SK-N-SH treated with all-trans-retinoic acid at 6 μM for 48 hours (cell line): ENCODE results near the gene TTC7B.

ENCODE experiments used
- ATAC-seq: fragments of 200-7000 bp; cut with Tn5 transposase; 3 replicates; pipeline ENCODE4 v1.9.1; 2020; ENCODE audit warnings: mild to moderate bottlenecking, moderate library complexity
- ARNTL ChIP-seq: fragments of 450-650 bp; formaldehyde crosslinking; IDR thresholded peaks from 2 replicates; pipeline ENCODE4 v1.5.0; 2020; ENCODE audit warnings: low read depth, mild to moderate bottlenecking, moderate library complexity, borderline replicate concordance
- BACH2 ChIP-seq: fragments of 250-450 bp; sonication (Bioruptor Pico); IDR thresholded peaks from 2 replicates; pipeline ENCODE4 v1.9.0; 2021; ENCODE audit warnings: mild to moderate bottlenecking, borderline replicate concordance
- CREB5 ChIP-seq: fragments of 250-450 bp; sonication (Bioruptor Pico); IDR thresholded peaks from 2 replicates; pipeline ENCODE4 v1.5.1; 2020; ENCODE audit warnings: low read depth, mild to moderate bottlenecking, moderate library complexity
- CSDC2 ChIP-seq: fragments of 250-450 bp; sonication (Bioruptor Pico); IDR thresholded peaks from 2 replicates; pipeline ENCODE4 v1.5.0; 2020; ENCODE audit warnings: mild to moderate bottlenecking, moderate library complexity
- ESRRG ChIP-seq: fragments of 250-450 bp; sonication (Bioruptor Pico); IDR thresholded peaks from 2 replicates; pipeline ENCODE4 v1.6.1; 2021; ENCODE audit warnings: mild to moderate bottlenecking
- GLIS3 ChIP-seq: fragments of 250-450 bp; sonication (Bioruptor Pico); IDR thresholded peaks from 2 replicates; pipeline ENCODE4 v1.5.0; 2020; ENCODE audit warnings: mild to moderate bottlenecking, moderate library complexity
- ISL1 ChIP-seq: fragments of 250-450 bp; sonication (Bioruptor Pico); IDR thresholded peaks from 2 replicates; pipeline ENCODE4 v2.1.2; 2022; ENCODE audit warnings: mild to moderate bottlenecking, moderate library complexity
- OSR1 ChIP-seq: fragments of 250-450 bp; sonication (Bioruptor Pico); IDR thresholded peaks from 2 replicates; pipeline ENCODE4 v1.8.0; 2022; ENCODE audit warnings: moderate library complexity, mild to moderate bottlenecking, inconsistent platforms
- PATZ1 ChIP-seq: fragments of 250-450 bp; sonication (Bioruptor Pico); IDR thresholded peaks from 2 replicates; pipeline ENCODE4 v1.8.0; 2020; ENCODE audit warnings: mild to moderate bottlenecking, moderate library complexity, borderline replicate concordance
- POU6F1 ChIP-seq: fragments of 250-450 bp; sonication (Bioruptor Pico); IDR thresholded peaks from 2 replicates; pipeline ENCODE4 v1.8.0; 2021; ENCODE audit warnings: low read depth, mild to moderate bottlenecking, moderate library complexity, borderline replicate concordance
- PPARA ChIP-seq: fragments of 250-450 bp; sonication (Bioruptor Pico); IDR thresholded peaks from 2 replicates; pipeline ENCODE4 v1.5.0; 2020; ENCODE audit warnings: mild to moderate bottlenecking, borderline replicate concordance
- RARB ChIP-seq: fragments of 250-450 bp; sonication (Bioruptor Pico); IDR thresholded peaks from 2 replicates; pipeline ENCODE4 v1.8.0; 2021; ENCODE audit warnings: mild to moderate bottlenecking, moderate library complexity
- SNAI2 ChIP-seq: fragments of 250-450 bp; sonication (Bioruptor Pico); IDR thresholded peaks from 2 replicates; pipeline ENCODE4 v1.5.0; 2020; ENCODE audit warnings: mild to moderate bottlenecking, moderate library complexity
- TCF4 ChIP-seq: fragments of 250-450 bp; sonication (Bioruptor Pico); IDR thresholded peaks from 2 replicates; pipeline ENCODE4 v1.8.0; 2021; ENCODE audit warnings: mild to moderate bottlenecking, moderate library complexity, borderline replicate concordance
- TOX ChIP-seq: fragments of 250-450 bp; sonication (Bioruptor Pico); IDR thresholded peaks from 2 replicates; pipeline ENCODE4 v1.8.0; 2021; ENCODE audit warnings: mild to moderate bottlenecking, moderate library complexity, borderline replicate concordance
- ZC3H10 ChIP-seq: fragments of 250-450 bp; sonication (Bioruptor Pico); IDR thresholded peaks from 2 replicates; pipeline ENCODE4 v1.5.1; 2021; ENCODE audit warnings: mild to moderate bottlenecking, moderate library complexity
- ZNF565 ChIP-seq: fragments of 450-650 bp; formaldehyde crosslinking; conservative IDR thresholded peaks from 2 replicates; pipeline ENCODE4 v1.5.0; 2020; ENCODE audit warnings: low read depth, mild to moderate bottlenecking, moderate library complexity
- ZNF70 ChIP-seq: fragments of 450-650 bp; formaldehyde crosslinking; IDR thresholded peaks from 2 replicates; pipeline ENCODE4 v1.5.0; 2020; ENCODE audit warnings: mild to moderate bottlenecking, moderate library complexity
- ZNF8 ChIP-seq: fragments of 450-650 bp; formaldehyde crosslinking; IDR thresholded peaks from 2 replicates; pipeline ENCODE4 v1.5.0; 2020; ENCODE audit warnings: mild to moderate bottlenecking, moderate library complexity
- TF ChIP-seq, protein P1 (sequence below): fragments of 250-450 bp; sonication (Bioruptor Pico); IDR thresholded peaks from 2 replicates; pipeline ENCODE4 v1.5.1; 2021; ENCODE audit warnings: mild to moderate bottlenecking, moderate library complexity
- TF ChIP-seq, protein P2 (sequence below): fragments of 250-450 bp; sonication (Bioruptor Pico); IDR thresholded peaks from 2 replicates; pipeline ENCODE4 v1.5.0; 2020; ENCODE audit warnings: mild to moderate bottlenecking, moderate library complexity

TTC7B gene

DNA sequence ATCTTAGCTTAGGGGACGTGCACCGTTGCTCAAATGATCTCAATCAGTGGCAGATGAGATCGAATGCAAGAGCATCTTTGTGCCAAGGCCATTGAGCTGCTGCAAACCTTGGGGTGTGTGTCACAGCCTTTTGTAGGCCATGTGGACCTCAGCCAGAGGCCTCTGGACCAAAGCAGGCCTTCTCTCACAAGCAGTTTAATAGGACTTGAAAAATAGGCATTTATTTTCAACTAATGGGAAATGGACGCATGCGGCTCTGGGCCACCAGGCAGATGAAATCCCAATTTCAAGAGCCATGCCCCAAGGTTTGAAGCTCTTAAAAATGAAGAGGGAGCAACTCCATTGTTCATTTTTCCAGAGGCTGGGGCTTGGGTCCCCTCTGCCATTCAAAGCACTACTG, 87.3 kb downstream of the TTC7B start (continued):
- TF ChIP-seq POU6F1 (CRISPR knock-in tag) (no peak), ZC3H10 (CRISPR knock-in tag) (no peak), ZNF70 (CRISPR knock-in tag) (no peak), ESRRG (CRISPR knock-in tag) (no peak), RARB (CRISPR knock-in tag) (no peak), OSR1 (no peak), TCF4 (CRISPR knock-in tag) (no peak), CSDC2 (CRISPR knock-in tag) (no peak), ZNF565 (CRISPR knock-in tag) (no peak), ZNF8 (CRISPR knock-in tag) (no peak), BACH2 (CRISPR knock-in tag) (no peak), SNAI2 (CRISPR knock-in tag) (no peak)

- TF ChIP-seq, protein P1, sequence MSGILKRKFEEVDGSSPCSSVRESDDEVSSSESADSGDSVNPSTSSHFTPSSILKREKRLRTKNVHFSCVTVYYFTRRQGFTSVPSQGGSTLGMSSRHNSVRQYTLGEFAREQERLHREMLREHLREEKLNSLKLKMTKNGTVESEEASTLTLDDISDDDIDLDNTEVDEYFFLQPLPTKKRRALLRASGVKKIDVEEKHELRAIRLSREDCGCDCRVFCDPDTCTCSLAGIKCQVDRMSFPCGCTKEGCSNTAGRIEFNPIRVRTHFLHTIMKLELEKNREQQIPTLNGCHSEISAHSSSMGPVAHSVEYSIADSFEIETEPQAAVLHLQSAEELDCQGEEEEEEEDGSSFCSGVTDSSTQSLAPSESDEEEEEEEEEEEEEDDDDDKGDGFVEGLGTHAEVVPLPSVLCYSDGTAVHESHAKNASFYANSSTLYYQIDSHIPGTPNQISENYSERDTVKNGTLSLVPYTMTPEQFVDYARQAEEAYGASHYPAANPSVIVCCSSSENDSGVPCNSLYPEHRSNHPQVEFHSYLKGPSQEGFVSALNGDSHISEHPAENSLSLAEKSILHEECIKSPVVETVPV: no peak
- TF ChIP-seq BACH2 (CRISPR knock-in tag) (no peak), ZNF8 (CRISPR knock-in tag) (no peak), CSDC2 (CRISPR knock-in tag) (no peak), ZNF565 (CRISPR knock-in tag) (no peak), PATZ1 (CRISPR knock-in tag) (no peak), ARNTL (CRISPR knock-in tag) (no peak), PPARA (CRISPR knock-in tag) (no peak)
- TF ChIP-seq, protein P2, sequence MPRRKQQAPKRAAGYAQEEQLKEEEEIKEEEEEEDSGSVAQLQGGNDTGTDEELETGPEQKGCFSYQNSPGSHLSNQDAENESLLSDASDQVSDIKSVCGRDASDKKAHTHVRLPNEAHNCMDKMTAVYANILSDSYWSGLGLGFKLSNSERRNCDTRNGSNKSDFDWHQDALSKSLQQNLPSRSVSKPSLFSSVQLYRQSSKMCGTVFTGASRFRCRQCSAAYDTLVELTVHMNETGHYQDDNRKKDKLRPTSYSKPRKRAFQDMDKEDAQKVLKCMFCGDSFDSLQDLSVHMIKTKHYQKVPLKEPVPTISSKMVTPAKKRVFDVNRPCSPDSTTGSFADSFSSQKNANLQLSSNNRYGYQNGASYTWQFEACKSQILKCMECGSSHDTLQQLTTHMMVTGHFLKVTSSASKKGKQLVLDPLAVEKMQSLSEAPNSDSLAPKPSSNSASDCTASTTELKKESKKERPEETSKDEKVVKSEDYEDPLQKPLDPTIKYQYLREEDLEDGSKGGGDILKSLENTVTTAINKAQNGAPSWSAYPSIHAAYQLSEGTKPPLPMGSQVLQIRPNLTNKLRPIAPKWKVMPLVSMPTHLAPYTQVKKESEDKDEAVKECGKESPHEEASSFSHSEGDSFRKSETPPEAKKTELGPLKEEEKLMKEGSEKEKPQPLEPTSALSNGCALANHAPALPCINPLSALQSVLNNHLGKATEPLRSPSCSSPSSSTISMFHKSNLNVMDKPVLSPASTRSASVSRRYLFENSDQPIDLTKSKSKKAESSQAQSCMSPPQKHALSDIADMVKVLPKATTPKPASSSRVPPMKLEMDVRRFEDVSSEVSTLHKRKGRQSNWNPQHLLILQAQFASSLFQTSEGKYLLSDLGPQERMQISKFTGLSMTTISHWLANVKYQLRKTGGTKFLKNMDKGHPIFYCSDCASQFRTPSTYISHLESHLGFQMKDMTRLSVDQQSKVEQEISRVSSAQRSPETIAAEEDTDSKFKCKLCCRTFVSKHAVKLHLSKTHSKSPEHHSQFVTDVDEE (CRISPR knock-in tag): no peak
- ATAC-seq: no peak
Observed at GRCh38 chr14:90727082-90727481, 89.1 kb downstream of the TTC7B start.

- ATAC-seq: peak; percentile 65
- no peak for TF ChIP-seq GLIS3 (CRISPR knock-in tag)
- TF ChIP-seq CSDC2 (CRISPR knock-in tag): no peak
- no peak for TF ChIP-seq POU6F1 (CRISPR knock-in tag)
Observed at GRCh38 chr14:90726656-90727055, 89.6 kb downstream of the TTC7B start.

DNA sequence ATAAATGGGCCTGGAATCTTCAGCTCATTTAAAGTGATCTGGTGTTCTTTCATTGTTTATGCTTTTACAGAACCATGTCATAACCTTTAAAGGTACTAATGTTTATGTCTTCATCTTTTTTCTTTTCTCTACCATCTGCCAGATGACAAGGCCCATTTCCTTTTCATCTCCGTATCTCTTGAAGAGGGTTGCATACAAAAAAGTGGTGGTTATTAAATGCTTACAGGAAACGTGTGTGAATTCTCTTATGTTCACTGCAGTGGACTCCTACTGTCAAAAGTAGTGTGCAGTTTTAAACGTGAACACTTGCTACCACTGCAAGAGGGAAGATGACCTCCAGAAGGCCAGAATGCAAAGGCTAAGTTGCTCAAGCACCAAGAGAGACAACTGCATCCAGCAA, 91.4 kb downstream of the TTC7B start:
- no peak for ATAC-seq
- TF ChIP-seq, protein P1: no peak
- no peak for TF ChIP-seq ZNF565 (CRISPR knock-in tag)
- no peak for TF ChIP-seq ZNF8 (CRISPR knock-in tag)
- no peak for TF ChIP-seq CREB5 (CRISPR knock-in tag)
- TF ChIP-seq ARNTL (CRISPR knock-in tag): no peak
- no peak for TF ChIP-seq ISL1 (CRISPR knock-in tag)
- no peak for TF ChIP-seq ZNF70 (CRISPR knock-in tag)
- TF ChIP-seq TOX (CRISPR knock-in tag): no peak
- no peak for TF ChIP-seq SNAI2 (CRISPR knock-in tag)
- no peak for TF ChIP-seq CSDC2 (CRISPR knock-in tag)
- TF ChIP-seq ZC3H10 (CRISPR knock-in tag): no peak
- no peak for TF ChIP-seq PATZ1 (CRISPR knock-in tag)
- TF ChIP-seq OSR1: no peak
